Activated naive CD4-positive, alpha-beta T cell treated with Interleukin-2 at 50 U/mL for 16 hours (primary cell): ENCODE measurements around the gene HIRA.

Experiments
- DNase-seq: peaks from one replicate; pipeline ENCODE4 v3.0.0-alpha.2; 2020

Gene HIRA

GRCh38 chr22:19431649-19432132, at the start of gene HIRA:
Gene HIRA (minus strand): TSS chr22:19431733. CDS start chr22:19431476, 257 bp downstream.
- peak; percentile 90 for DNase-seq

GRCh38 chr22:19480789-19481188, 49.3 kb upstream of the HIRA start:
- no peak for DNase-seq

GRCh38 chr22:19480173-19480568, 48.6 kb upstream of the HIRA start:
- no peak for DNase-seq

GRCh38 chr22:19479355-19480172, 48.0 kb upstream of the HIRA start, which contains the start of gene CDC45:
Gene CDC45 (plus strand): TSS chr22:19479920. CDS start chr22:19479969, 49 bp downstream.
- peak; percentile 95 for DNase-seq

GRCh38 chr22:19478901-19479354, 47.4 kb upstream of the HIRA start, which contains the start of gene UFD1:
Gene UFD1 (minus strand): TSS chr22:19479193. CDS start chr22:19479085, 108 bp downstream.
- DNase-seq: peak; percentile 83

- DNase-seq: peak; percentile 21
Measured at GRCh38 chr22:19478045-19478900, 46.7 kb upstream of the HIRA start.

- no peak for DNase-seq
Measured at GRCh38 chr22:19477321-19478044, 46.0 kb upstream of the HIRA start.

GRCh38 chr22:19476023-19476422, 44.5 kb upstream of the HIRA start:
- no peak for DNase-seq

- DNase-seq: no peak
Measured at GRCh38 chr22:19473578-19473977, 42.0 kb upstream of the HIRA start.

GRCh38 chr22:19472233-19472632, 40.7 kb upstream of the HIRA start:
- DNase-seq: no peak

GRCh38 chr22:19471572-19471971, 40.0 kb upstream of the HIRA start:
- no peak for DNase-seq

GRCh38 chr22:19470010-19470409, 38.5 kb upstream of the HIRA start:
- DNase-seq: no peak

- DNase-seq: no peak
Measured at GRCh38 chr22:19469421-19469820, 37.9 kb upstream of the HIRA start.

GRCh38 chr22:19467912-19468311, 36.4 kb upstream of the HIRA start:
- DNase-seq: no peak

GRCh38 chr22:19466848-19467752, 35.6 kb upstream of the HIRA start:
- DNase-seq: no peak

GRCh38 chr22:19466126-19466716, 34.7 kb upstream of the HIRA start:
- DNase-seq: no peak

- DNase-seq: no peak
Measured at GRCh38 chr22:19464975-19465374, 33.4 kb upstream of the HIRA start.

- DNase-seq: no peak
Measured at GRCh38 chr22:19464546-19464945, 33.0 kb upstream of the HIRA start.

GRCh38 chr22:19463491-19464469, 32.2 kb upstream of the HIRA start:
- DNase-seq: no peak

GRCh38 chr22:19463008-19463407, 31.5 kb upstream of the HIRA start:
- DNase-seq: no peak
